Sigmoid colon (tissue), 3 donors: Measurements from ENCODE around the gene PIP5K1C.

Experiments used
- CTCF ChIP-seq, 4 experiments: fragments of 450-650 bp in 3 of 4; fragments of 200-600 bp in 1 of 4; IDR thresholded peaks; one replicate each; pipeline ENCODE4 v1.5.1; 2016 to 2019; ENCODE audit warnings: antibody characterized with exemption in 4 of 4, mild to moderate bottlenecking in 3 of 4, moderate library complexity in 2 of 4
- POLR2A ChIP-seq, 2 donors: fragments of 450-650 bp; IDR thresholded peaks; one replicate each; pipeline ENCODE4 v1.6.1; 2016; ENCODE audit warnings: antibody characterized with exemption in 2 of 2, mild to moderate bottlenecking in 2 of 2, moderate library complexity in 2 of 2

GRCh38 chr19:3612330-3612729 lies 87.9 kb downstream of the PIP5K1C start:
- TF ChIP-seq CTCF (IDR thresholded peaks at IDR 0.05): no peak
- no peak for TF ChIP-seq POLR2A (IDR thresholded peaks at IDR 0.05)
